ENCODE measurements around the gene TRABD2B.

TRABD2B gene

GRCh38 chr1:47712596-47713299, 284.4 kb downstream of the TRABD2B start:
- DNase-seq: no peak

- no peak for DNase-seq
Observed at GRCh38 chr1:47711848-47712492, 285.2 kb downstream of the TRABD2B start.

DNA sequence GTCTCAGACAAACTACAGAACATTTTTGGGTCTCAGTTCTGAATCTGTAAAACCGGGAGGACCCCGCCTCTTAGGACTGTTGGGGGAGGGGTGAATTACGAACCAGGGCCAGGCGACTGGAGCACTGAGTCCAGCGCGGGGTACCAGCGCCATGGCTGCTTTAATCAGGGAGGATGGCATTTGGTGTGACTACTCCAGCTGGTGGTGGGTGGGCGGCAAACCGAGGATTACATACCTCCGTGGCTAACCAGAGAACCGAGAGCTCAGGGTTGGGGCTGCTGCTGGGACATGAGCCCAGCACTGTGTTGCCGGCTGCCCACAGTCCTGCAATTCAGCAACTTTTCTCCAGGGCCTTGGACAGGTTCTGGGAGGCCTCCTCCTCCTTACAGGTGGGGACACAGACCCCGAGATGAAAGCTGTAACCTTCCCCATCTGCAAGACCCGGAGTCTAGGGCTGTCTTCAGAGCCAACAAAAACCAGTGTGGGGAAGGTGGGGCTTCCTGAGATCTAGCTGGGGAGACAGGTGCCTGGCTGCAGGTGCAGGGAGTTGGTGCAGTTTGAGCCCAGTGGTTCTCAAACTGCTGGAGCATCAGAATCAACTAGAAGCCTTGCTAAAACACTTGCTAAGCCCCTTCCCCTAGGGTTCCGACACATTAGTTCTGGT, 285.9 kb downstream of the TRABD2B start:
- DNase-seq: no peak

Measured in NCI-H2171 (cell line).